Measurements from ENCODE around the gene PAX4. TPM values are rescaled to one million over a fixed set of nuclear protein-coding genes. Genes with fewer than 3 reads are reported as not detected.

PAX4 gene
- total RNA-seq, 2 donors from 2014 or later = not detected

GRCh38 chr7:127591591-127591990, 26.4 kb downstream of the PAX4 start:
- no peak for TF ChIP-seq CTCF (IDR thresholded peaks at IDR 0.05)
- Histone ChIP-seq H3K4me3 (no peak overlapping the region), H3K9me3 (no peaks in the 10 kb centered on the region), H3K27me3 (replicated peaks; ENCODE audit: insufficient read depth) (no peaks in the 10 kb centered on the region), H3K4me1 (ENCODE audit: control insufficient read depth in 1 of 2, low read depth in 2 of 2) (peaks cover 10 to 20% of the 10 kb centered on the region in 2 donors), H3K27ac (no peak overlapping the region), H3K36me3 (peaks cover 18% of the 10 kb centered on the region)
- ATAC-seq (ENCODE audit: insufficient number of reproducible peaks, low FRiP score, low read depth) (no peak), DNase-seq (ENCODE audit: low spot score) (no peak)

GRCh38 chr7:127591189-127591588, 26.8 kb downstream of the PAX4 start:
- ATAC-seq (ENCODE audit: insufficient number of reproducible peaks, low FRiP score, low read depth) (no peak), DNase-seq (ENCODE audit: low spot score) (no peak)
- Histone ChIP-seq H3K27ac (no peak overlapping the region), H3K4me3 (no peak overlapping the region), H3K27me3 (replicated peaks; ENCODE audit: insufficient read depth) (no peaks in the 10 kb centered on the region), H3K36me3 (peaks cover 18% of the 10 kb centered on the region), H3K9me3 (no peaks in the 10 kb centered on the region), H3K4me1 (ENCODE audit: control insufficient read depth in 1 of 2, low read depth in 2 of 2) (peaks cover 10 to 20% of the 10 kb centered on the region in 2 donors)
- no peak for TF ChIP-seq CTCF (IDR thresholded peaks at IDR 0.05)

- ATAC-seq (ENCODE audit: insufficient number of reproducible peaks, low FRiP score, low read depth) = no peak
- no peaks in the 10 kb centered on the region for H3K27me3 ChIP-seq (replicated peaks; ENCODE audit: insufficient read depth)
- no peaks in the 10 kb centered on the region for H3K9me3 ChIP-seq
- H3K27ac ChIP-seq = no peak overlapping the region
- DNase-seq (ENCODE audit: low spot score) = no peak
- H3K4me1 ChIP-seq (ENCODE audit: control insufficient read depth in 1 of 2, low read depth in 2 of 2) = peaks cover 10 to 28% of the 10 kb centered on the region in 2 donors
- peaks cover 18% of the 10 kb centered on the region for H3K36me3 ChIP-seq
- H3K4me3 ChIP-seq = no peak overlapping the region
- TF ChIP-seq CTCF (IDR thresholded peaks at IDR 0.05) = no peak
Observed at GRCh38 chr7:127589896-127590295, 28.0 kb downstream of the PAX4 start.

- no peak for TF ChIP-seq CTCF (IDR thresholded peaks at IDR 0.05)
- Histone ChIP-seq H3K4me3 (peak overlapping the region; percentile 92), H3K27ac (peak overlapping the region; percentile 86 to 87), H3K36me3 (peaks cover 18% of the 10 kb centered on the region), H3K27me3 (replicated peaks; ENCODE audit: insufficient read depth) (no peaks in the 10 kb centered on the region), H3K4me1 (ENCODE audit: control insufficient read depth in 1 of 2, low read depth in 2 of 2) (peaks cover 18 to 38% of the 10 kb centered on the region in 2 donors), H3K9me3 (no peaks in the 10 kb centered on the region)
- no peak for DNase-seq (ENCODE audit: low spot score)
- ATAC-seq (ENCODE audit: insufficient number of reproducible peaks, low FRiP score, low read depth) = no peak
Observed at GRCh38 chr7:127588697-127589482, 29.1 kb downstream of the PAX4 start.

- Histone ChIP-seq H3K27ac (peak within 1 kb of the TSS; percentile 86 to 87), H3K36me3 (peaks cover 19% of the 10 kb centered on the region), H3K9me3 (no peaks in the 10 kb centered on the region), H3K27me3 (replicated peaks; ENCODE audit: insufficient read depth) (no peaks in the 10 kb centered on the region), H3K4me1 (ENCODE audit: control insufficient read depth in 1 of 2, low read depth in 2 of 2) (peaks cover 24 to 45% of the 10 kb centered on the region in 2 donors), H3K4me3 (peak within 1 kb of the TSS; percentile 92)
- DNase-seq (ENCODE audit: low spot score) = peak; percentile 45
- no peak for TF ChIP-seq CTCF (IDR thresholded peaks at IDR 0.05)
- peak; percentile 74 for ATAC-seq (ENCODE audit: insufficient number of reproducible peaks, low FRiP score, low read depth)
Observed at GRCh38 chr7:127588019-127588696, 29.8 kb downstream of the PAX4 start, which contains the start of gene ARF5. Gene ARF5 (plus strand): TSS chr7:127588411. CDS start chr7:127588499, 88 bp downstream.
